Activated T-helper 1 cell treated with anti-CD3 and anti-CD28 coated beads, Interleukin-12 subunit alpha, Interleukin-12 subunit beta, Interleukin-2, Interleukin-4 antibody, amounts not matched to agents 30 ng/mL and 10 ng/mL and 1 ng/mL, durations not matched to agents 14 hours and 24 hours and 36 hours (primary cell): Measurements from ENCODE around the gene TMEM147. TPM values are rescaled to one million over a fixed set of nuclear protein-coding genes. Genes with fewer than 3 reads are reported as not detected.
A peak's percentile ranks its signal among the peaks of the same experiment; 100 is the strongest.

Source experiments
- DNase-seq: peaks from one replicate; pipeline ENCODE4 v3.0.0; 2021; ENCODE audit warnings: low spot score
- H3K27ac Mint-ChIP-seq: one replicate; pipeline ENCODE4 v1.8.0; 2021; ENCODE audit warnings: mild to moderate bottlenecking, mixed read lengths
- H3K27me3 Mint-ChIP-seq: one replicate; pipeline ENCODE4 v1.8.0; 2022; ENCODE audit warnings: mild to moderate bottlenecking, moderate library complexity, mixed read lengths; ENCODE audit not compliant: insufficient read depth
- H3K36me3 Mint-ChIP-seq: one replicate; pipeline ENCODE4 v1.8.0; 2021; ENCODE audit warnings: low read depth, mixed read lengths
- H3K4me1 Mint-ChIP-seq: one replicate; pipeline ENCODE4 v1.8.0; 2021; ENCODE audit warnings: low read depth, mixed read lengths
- H3K4me3 Mint-ChIP-seq: one replicate; pipeline ENCODE4 v1.8.0; 2021; ENCODE audit warnings: mild to moderate bottlenecking, moderate library complexity, mixed read lengths
- H3K9me3 Mint-ChIP-seq: one replicate; pipeline ENCODE4 v1.8.0; 2021; ENCODE audit warnings: mixed read lengths
- intact Hi-C: fragments of 100-400 bp; cut with micrococcal nuclease; formaldehyde crosslinking; loops from one replicate; pipeline ENCODE4 v1.15.1; 2024
- total RNA-seq: library from RNA; stranded (reverse); gene quantifications from 2 replicates; pipeline ENCODE4 v1.2.3, GENCODE V29; 2022

The TMEM147 gene
- total RNA-seq, 1 donor from 2014 or later, result 123 TPM

- Mint-ChIP-seq H3K4me3 (no peak overlapping the region), H3K36me3 (no peaks in the 10 kb centered on the region)
- intact Hi-C loops, result no loop called here
These were observed 10.0 kb downstream of the TMEM147 start for GRCh38 chr19:35555301-35556005.

DNA sequence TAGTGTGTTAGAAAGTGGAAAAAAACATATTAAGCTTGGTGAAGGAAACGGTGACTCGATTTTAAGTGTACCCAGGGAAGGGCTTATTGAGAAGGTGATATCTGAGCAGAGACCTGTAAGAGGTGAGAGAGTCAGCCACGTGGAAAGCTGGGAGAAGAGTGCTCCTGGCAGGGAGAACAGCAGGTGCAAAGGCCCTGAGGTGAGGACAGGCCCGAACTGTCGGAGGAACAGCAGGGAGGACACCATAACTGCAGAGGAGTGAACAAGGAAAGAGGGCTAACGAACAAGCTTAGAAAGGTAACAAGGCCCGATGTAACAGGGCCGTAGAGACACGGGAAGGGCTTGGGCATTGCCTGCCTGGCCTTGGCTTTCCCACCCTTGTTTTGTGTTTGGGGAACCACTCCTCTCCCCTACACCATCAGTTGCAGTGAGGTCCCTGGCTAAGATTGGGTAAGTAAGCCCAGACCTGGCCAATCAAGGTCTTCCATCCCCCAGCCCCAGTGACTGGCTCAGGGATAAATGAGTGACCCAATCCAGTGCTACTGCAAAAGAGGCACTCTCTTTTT is 10.7 kb downstream of the TMEM147 start:
- no peaks in the 10 kb centered on the region for H3K4me1 Mint-ChIP-seq
- H3K36me3 Mint-ChIP-seq, result no peaks in the 10 kb centered on the region

More at GRCh38 chr19:35555301-35556005, 10.0 kb downstream of the TMEM147 start:
- Mint-ChIP-seq H3K27me3 (peaks cover 26% of the 10 kb centered on the region), H3K9me3 (no peaks in the 10 kb centered on the region), H3K4me1 (no peaks in the 10 kb centered on the region), H3K27ac (peak overlapping the region; percentile 4)
- DNase-seq, result no peak

DNA sequence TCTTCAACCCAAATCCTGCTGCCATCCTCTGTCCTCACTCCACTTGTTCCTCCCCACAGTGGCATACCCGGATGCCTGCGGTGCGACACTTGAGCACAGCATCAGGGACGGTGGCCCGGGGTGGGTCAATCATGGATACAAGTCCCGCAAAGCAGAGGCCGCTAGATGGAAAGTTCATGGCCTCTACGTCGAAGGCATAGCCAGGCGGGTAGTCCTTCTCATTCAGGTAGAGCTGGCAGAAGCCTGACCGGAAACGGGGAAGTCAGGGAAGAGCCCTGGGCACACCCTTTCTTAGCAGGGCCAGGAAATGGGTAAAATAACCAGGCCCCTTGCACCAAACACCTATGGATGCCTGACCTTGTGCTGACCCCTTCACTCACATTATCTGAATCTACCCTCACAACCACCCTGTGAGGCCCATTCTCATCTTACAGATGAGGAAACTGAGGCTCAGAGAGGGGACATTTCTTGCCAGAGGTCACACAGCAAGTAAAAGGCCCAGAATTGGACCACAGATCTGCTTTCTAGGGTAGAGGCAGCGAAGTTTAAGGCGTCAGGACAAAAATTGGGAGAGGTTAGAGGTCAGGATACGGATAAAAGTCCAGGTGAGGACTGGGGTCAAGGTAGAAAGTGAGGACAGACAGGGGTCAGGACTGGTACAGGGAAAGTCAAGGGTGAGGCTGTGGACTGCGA is 11.6 kb downstream of the TMEM147 start:
- no peak overlapping the region for H3K27ac Mint-ChIP-seq
- peak overlapping the region; percentile 75 for H3K4me3 Mint-ChIP-seq
- H3K9me3 Mint-ChIP-seq, result no peaks in the 10 kb centered on the region
- H3K27me3 Mint-ChIP-seq, result peaks cover 26% of the 10 kb centered on the region
- no peaks in the 10 kb centered on the region for H3K36me3 Mint-ChIP-seq
- intact Hi-C loops, result loop anchor here (1.0 kb wide), 1 partner anchor 8 kb away; no protein-coding TSS in a partner anchor
- no peak for DNase-seq
- H3K4me1 Mint-ChIP-seq, result no peaks in the 10 kb centered on the region

More for the DNA sequence above, 10.7 kb downstream of the TMEM147 start:
- DNase-seq, result no peak
- peaks cover 26% of the 10 kb centered on the region for H3K27me3 Mint-ChIP-seq
- H3K27ac Mint-ChIP-seq, result peak overlapping the region; percentile 4
- no peaks in the 10 kb centered on the region for H3K9me3 Mint-ChIP-seq
- H3K4me3 Mint-ChIP-seq, result peak overlapping the region; percentile 12
- intact Hi-C loops, result no loop called here

- intact Hi-C loops, result loop anchor here (1.0 kb wide), 1 partner anchor 8 kb away; no protein-coding TSS in a partner anchor
- Mint-ChIP-seq H3K27me3 (peaks cover 26% of the 10 kb centered on the region), H3K4me1 (no peaks in the 10 kb centered on the region)
These were observed 12.3 kb downstream of the TMEM147 start for GRCh38 chr19:35557539-35558399.

DNA sequence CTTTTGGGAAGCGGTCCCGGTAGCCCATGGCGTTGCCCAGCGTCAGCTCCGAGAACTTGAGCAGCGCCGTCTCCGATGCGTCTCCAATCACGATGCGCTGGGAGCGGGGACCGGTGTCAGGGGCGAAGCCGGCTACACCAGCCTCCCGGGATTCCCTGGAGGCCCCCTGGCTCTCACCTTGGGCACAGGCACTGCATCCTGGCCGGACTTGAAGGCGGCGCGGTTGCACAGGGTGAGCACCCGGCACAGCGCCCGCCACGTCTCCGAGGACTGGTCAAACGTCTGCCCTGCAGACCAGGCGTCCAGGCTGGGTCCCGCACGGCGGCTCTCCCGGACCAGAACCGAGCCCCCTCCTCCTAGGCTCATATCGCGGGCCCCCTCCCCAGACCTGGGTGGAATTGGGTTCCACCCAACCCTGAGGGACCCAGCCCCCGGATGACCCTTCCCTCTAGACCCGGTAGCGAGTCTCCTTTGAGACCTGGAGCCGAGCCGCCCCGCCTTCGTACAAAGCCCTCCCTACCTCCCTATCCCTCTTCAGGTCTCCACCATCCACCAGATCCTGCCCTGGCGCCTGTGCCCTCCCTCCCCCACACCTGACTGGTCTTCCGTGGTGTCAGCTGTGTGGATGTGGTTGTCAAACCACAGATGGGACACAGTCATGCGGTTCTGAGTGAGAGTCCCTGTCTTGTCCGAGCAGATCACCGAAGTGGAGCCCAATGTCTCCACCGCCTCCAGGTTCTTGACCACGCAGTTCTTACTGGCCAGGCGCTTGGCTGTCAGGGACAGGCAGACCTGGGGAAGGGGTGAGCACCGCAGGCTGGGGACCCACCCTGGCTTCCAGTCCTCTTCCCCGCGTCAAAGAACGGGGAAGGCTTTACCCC is 13.2 kb downstream of the TMEM147 start:
- Mint-ChIP-seq H3K36me3 (no peaks in the 10 kb centered on the region), H3K27ac (no peak overlapping the region), H3K9me3 (no peaks in the 10 kb centered on the region), H3K27me3 (peaks cover 26% of the 10 kb centered on the region), H3K4me1 (no peaks in the 10 kb centered on the region), H3K4me3 (no peak overlapping the region)
- intact Hi-C loops, result no loop called here
- no peak for DNase-seq

More at GRCh38 chr19:35557539-35558399, 12.3 kb downstream of the TMEM147 start:
- Mint-ChIP-seq H3K9me3 (no peaks in the 10 kb centered on the region), H3K27ac (no peak overlapping the region), H3K36me3 (no peaks in the 10 kb centered on the region), H3K4me3 (peak overlapping the region; percentile 76)
- DNase-seq, result peak; percentile 21

GRCh38 chr19:35559281-35559659 is 13.8 kb downstream of the TMEM147 start:
- DNase-seq, result no peak
- intact Hi-C loops, result no loop called here
- Mint-ChIP-seq H3K27ac (no peak overlapping the region), H3K9me3 (no peaks in the 10 kb centered on the region), H3K27me3 (peaks cover 27% of the 10 kb centered on the region), H3K4me1 (no peaks in the 10 kb centered on the region), H3K4me3 (no peak overlapping the region), H3K36me3 (no peaks in the 10 kb centered on the region)

DNA sequence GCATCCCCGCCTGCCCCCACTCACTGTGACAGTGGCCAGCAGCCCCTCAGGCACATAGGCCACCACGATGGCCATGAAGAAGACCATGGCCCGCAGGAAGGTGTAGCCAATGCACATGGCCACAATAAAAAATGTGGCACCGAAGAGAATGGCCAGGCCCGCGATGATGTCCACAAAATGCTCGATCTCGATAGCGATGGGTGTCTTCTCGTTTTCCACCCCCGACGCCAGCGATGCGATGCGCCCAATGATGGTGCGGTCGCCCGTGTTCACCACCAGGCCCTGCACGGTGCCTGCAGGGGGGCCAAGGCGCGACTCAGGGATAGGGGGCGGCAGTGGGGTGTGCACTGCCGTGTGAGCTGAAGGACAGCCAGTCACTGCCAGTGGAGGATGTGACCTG is 14.4 kb downstream of the TMEM147 start:
- Mint-ChIP-seq H3K27me3 (peaks cover 29% of the 10 kb centered on the region), H3K36me3 (no peaks in the 10 kb centered on the region), H3K4me1 (no peaks in the 10 kb centered on the region), H3K27ac (no peak overlapping the region), H3K9me3 (no peaks in the 10 kb centered on the region), H3K4me3 (no peak overlapping the region)
- no peak for DNase-seq
- intact Hi-C loops, result no loop called here

DNA sequence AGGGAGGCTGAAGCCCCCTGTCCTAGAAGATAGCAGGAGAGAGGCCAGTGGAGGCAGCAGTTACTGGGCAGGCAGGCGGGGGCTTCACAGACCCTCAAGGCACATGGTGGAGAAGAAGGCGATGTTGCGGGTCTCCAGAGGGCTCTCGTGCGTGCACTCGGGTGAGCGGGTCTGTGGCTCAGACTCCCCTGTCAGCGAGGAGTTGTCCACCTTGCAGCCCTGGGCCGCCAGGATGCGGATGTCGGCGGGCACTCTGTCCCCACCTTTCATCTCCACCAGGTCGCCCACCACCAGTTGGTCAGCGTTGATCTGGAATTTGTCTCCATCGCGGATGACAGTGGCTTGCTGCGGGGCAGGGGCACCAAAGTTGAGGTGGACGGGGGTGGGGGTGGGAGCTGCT is 14.8 kb downstream of the TMEM147 start:
- Mint-ChIP-seq H3K4me1 (no peaks in the 10 kb centered on the region), H3K9me3 (no peaks in the 10 kb centered on the region), H3K36me3 (no peaks in the 10 kb centered on the region), H3K4me3 (no peak overlapping the region), H3K27me3 (peaks cover 30% of the 10 kb centered on the region), H3K27ac (no peak overlapping the region)
- DNase-seq, result no peak
- intact Hi-C loops, result no loop called here

- H3K27me3 Mint-ChIP-seq, result peaks cover 32% of the 10 kb centered on the region
- H3K4me1 Mint-ChIP-seq, result no peaks in the 10 kb centered on the region
- no peak overlapping the region for H3K27ac Mint-ChIP-seq
- DNase-seq, result no peak
- H3K36me3 Mint-ChIP-seq, result no peaks in the 10 kb centered on the region
- intact Hi-C loops, result no loop called here
- H3K4me3 Mint-ChIP-seq, result no peak overlapping the region
- no peaks in the 10 kb centered on the region for H3K9me3 Mint-ChIP-seq
These were observed 15.3 kb downstream of the TMEM147 start for GRCh38 chr19:35560677-35561076.

DNA sequence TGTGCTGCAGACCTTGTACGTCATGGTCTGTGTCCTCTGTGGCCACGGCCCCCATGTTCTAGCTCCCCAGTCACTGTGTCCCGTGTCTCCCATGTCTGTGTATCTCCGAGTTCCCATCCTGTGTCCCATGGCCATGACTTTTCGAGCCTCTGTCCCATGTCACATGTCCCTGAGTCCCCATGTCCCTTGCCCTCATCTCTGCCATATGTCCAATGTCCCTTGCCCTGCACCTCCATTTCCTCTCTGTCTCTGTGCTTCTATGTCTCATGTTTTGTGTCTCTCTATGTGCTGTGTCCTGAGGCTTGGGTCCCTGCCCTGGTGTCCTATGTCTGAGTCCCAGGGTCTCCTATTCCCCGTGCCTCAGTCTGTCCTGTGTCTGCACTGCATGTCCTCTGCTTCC is 16.0 kb downstream of the TMEM147 start:
- intact Hi-C loops, result no loop called here
- Mint-ChIP-seq H3K36me3 (no peaks in the 10 kb centered on the region), H3K27ac (no peak overlapping the region), H3K27me3 (peaks cover 26% of the 10 kb centered on the region), H3K4me3 (no peak overlapping the region), H3K4me1 (no peaks in the 10 kb centered on the region), H3K9me3 (no peaks in the 10 kb centered on the region)
- DNase-seq, result no peak

DNA sequence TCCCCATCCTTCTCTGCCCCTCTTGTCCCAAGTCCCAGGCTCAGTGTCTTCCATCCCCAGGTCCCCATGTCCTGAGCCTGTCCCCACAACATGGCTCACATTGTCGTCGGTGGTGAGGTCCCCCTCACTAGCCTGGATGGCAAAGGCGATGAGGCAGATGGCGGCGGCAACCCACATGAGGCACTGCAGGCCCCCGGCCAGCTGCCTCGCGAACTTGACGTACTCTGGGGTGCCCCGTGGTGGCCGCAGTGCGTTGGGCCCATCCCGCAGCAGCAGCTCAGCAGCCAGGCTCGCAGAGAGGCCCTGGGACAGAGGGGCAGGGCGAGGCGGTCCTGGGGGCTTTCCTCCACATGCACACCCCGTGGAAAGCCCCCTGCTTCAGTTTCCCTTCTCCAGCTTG is 16.9 kb downstream of the TMEM147 start:
- intact Hi-C loops, result no loop called here

GRCh38 chr19:35562776-35563175 is 17.4 kb downstream of the TMEM147 start:
- H3K9me3 Mint-ChIP-seq, result no peaks in the 10 kb centered on the region
- peaks cover 21% of the 10 kb centered on the region for H3K27me3 Mint-ChIP-seq
- H3K36me3 Mint-ChIP-seq, result no peaks in the 10 kb centered on the region
- H3K27ac Mint-ChIP-seq, result no peak overlapping the region
- no peak overlapping the region for H3K4me3 Mint-ChIP-seq
- no peak for DNase-seq
- no peaks in the 10 kb centered on the region for H3K4me1 Mint-ChIP-seq
- intact Hi-C loops, result no loop called here

More for the DNA sequence above, 16.9 kb downstream of the TMEM147 start:
- Mint-ChIP-seq H3K9me3 (no peaks in the 10 kb centered on the region), H3K27ac (no peak overlapping the region), H3K4me1 (no peaks in the 10 kb centered on the region), H3K4me3 (no peak overlapping the region), H3K27me3 (peaks cover 21% of the 10 kb centered on the region), H3K36me3 (no peaks in the 10 kb centered on the region)
- DNase-seq, result no peak
